HAP-1 (cell line): ENCODE data around the gene ARPC1B.
"Not testable (repeated sequence)": the region's sequence is repeated elsewhere in the genome, so short reads cannot be mapped to it uniquely, and the experiment has no call there.

Experiments
- DNase-seq, 2 experiments: peaks; one replicate each; pipeline ENCODE4 v3.0.0-alpha.2; 2016 to 2020; ENCODE audit warnings: low spot score in 2 of 2
- H3K27me3 ChIP-seq: fragments of 250-450 bp; sonication (Bioruptor Pico); 2 replicates; pipeline ENCODE4 v1.5.1; 2020; ENCODE audit warnings: low read depth, mild to moderate bottlenecking, moderate library complexity
- H3K36me3 ChIP-seq: fragments of 250-450 bp; sonication (Bioruptor Pico); replicated peaks from 2 replicates; pipeline ENCODE4 v1.5.1; 2020; ENCODE audit warnings: mild to moderate bottlenecking
- H3K4me1 ChIP-seq: fragments of 250-450 bp; sonication (Bioruptor Pico); 2 replicates; pipeline ENCODE4 v1.5.1; 2020; ENCODE audit warnings: mild to moderate bottlenecking
- H3K4me3 ChIP-seq: fragments of 250-450 bp; sonication (Bioruptor Pico); 2 replicates; pipeline ENCODE4 v1.5.1; 2020; ENCODE audit warnings: mild to moderate bottlenecking, moderate library complexity
- H3K9me3 ChIP-seq: fragments of 250-450 bp; sonication (Bioruptor Pico); 2 replicates; pipeline ENCODE4 v1.5.1; 2020; ENCODE audit warnings: mild to moderate bottlenecking, moderate library complexity
- in situ Hi-C: fragments of 300-500 bp; cut with MboI; formaldehyde crosslinking; loops from 3 replicates; pipeline ENCODE4 v1.14.3; 2020; ENCODE audit warnings: low sequenced_read_pairs, inconsistent platforms, mixed read lengths

ARPC1B gene

GRCh38 chr7:99399597-99399996 is 25.1 kb downstream of the ARPC1B start:
- H3K4me1 ChIP-seq, result no peaks in the 10 kb centered on the region
- H3K4me3 ChIP-seq, result no peak overlapping the region
- no peaks in the 10 kb centered on the region for H3K27me3 ChIP-seq
- no peaks in the 10 kb centered on the region for H3K9me3 ChIP-seq
- peaks cover 92% of the 10 kb centered on the region for H3K36me3 ChIP-seq
- DNase-seq, result no peak
- in situ Hi-C loops, result no loop called here

GRCh38 chr7:99402854-99403253 is 28.3 kb downstream of the ARPC1B start:
- Histone ChIP-seq H3K27me3 (no peaks in the 10 kb centered on the region), H3K9me3 (no peaks in the 10 kb centered on the region), H3K4me3 (no peak overlapping the region), H3K36me3 (peaks cover 66% of the 10 kb centered on the region), H3K4me1 (peaks cover 7% of the 10 kb centered on the region)
- no peak for DNase-seq
- in situ Hi-C loops, result no loop called here

- Histone ChIP-seq H3K4me1 (peaks cover 7% of the 10 kb centered on the region), H3K4me3 (no peak overlapping the region), H3K27me3 (no peaks in the 10 kb centered on the region), H3K9me3 (no peaks in the 10 kb centered on the region), H3K36me3 (peaks cover 59% of the 10 kb centered on the region)
- DNase-seq, result no peak
- in situ Hi-C loops, result no loop called here
Measured at GRCh38 chr7:99403764-99404163, 29.2 kb downstream of the ARPC1B start.

GRCh38 chr7:99404235-99404976 is 29.9 kb downstream of the ARPC1B start:
- no peak for DNase-seq
- peaks cover 7% of the 10 kb centered on the region for H3K4me1 ChIP-seq
- no peaks in the 10 kb centered on the region for H3K27me3 ChIP-seq
- H3K4me3 ChIP-seq, result no peak overlapping the region
- H3K9me3 ChIP-seq, result no peaks in the 10 kb centered on the region
- H3K36me3 ChIP-seq, result peaks cover 52% of the 10 kb centered on the region
- in situ Hi-C loops, result no loop called here

- no peaks in the 10 kb centered on the region for H3K9me3 ChIP-seq
- in situ Hi-C loops, result no loop called here
- no peak overlapping the region for H3K4me3 ChIP-seq
- peaks cover 49% of the 10 kb centered on the region for H3K36me3 ChIP-seq
- peaks cover 10% of the 10 kb centered on the region for H3K4me1 ChIP-seq
- no peaks in the 10 kb centered on the region for H3K27me3 ChIP-seq
- DNase-seq, result no peak
Measured at GRCh38 chr7:99404977-99405320, 30.4 kb downstream of the ARPC1B start.

GRCh38 chr7:99406557-99406956 is 32.0 kb downstream of the ARPC1B start:
- peaks cover 47% of the 10 kb centered on the region for H3K36me3 ChIP-seq
- in situ Hi-C loops, result no loop called here
- H3K9me3 ChIP-seq, result no peaks in the 10 kb centered on the region
- H3K4me1 ChIP-seq, result peaks cover 12% of the 10 kb centered on the region
- no peak for DNase-seq
- no peaks in the 10 kb centered on the region for H3K27me3 ChIP-seq
- H3K4me3 ChIP-seq, result peak overlapping the region; percentile 97

GRCh38 chr7:99407872-99408378 is 33.4 kb downstream of the ARPC1B start:
- peak; percentile 32 to 42 for DNase-seq
- no peaks in the 10 kb centered on the region for H3K9me3 ChIP-seq
- in situ Hi-C loops, result no loop called here
- H3K27me3 ChIP-seq, result no peaks in the 10 kb centered on the region
- peaks cover 12% of the 10 kb centered on the region for H3K4me1 ChIP-seq
- H3K4me3 ChIP-seq, result peak overlapping the region; percentile 97
- peaks cover 46% of the 10 kb centered on the region for H3K36me3 ChIP-seq

- in situ Hi-C loops, result no loop called here
- Histone ChIP-seq H3K4me3 (peak within 1 kb of the TSS; percentile 97), H3K36me3 (peaks cover 45% of the 10 kb centered on the region), H3K27me3 (no peaks in the 10 kb centered on the region), H3K4me1 (peaks cover 12% of the 10 kb centered on the region), H3K9me3 (no peaks in the 10 kb centered on the region)
- peak; percentile 93 to 94 for DNase-seq
Measured at GRCh38 chr7:99408379-99409191, 34.1 kb downstream of the ARPC1B start, which contains the start of the genes BUD31 and PDAP1. Gene BUD31, plus strand, starts transcription at chr7:99408969. Its CDS starts 2,124 bp downstream, at chr7:99411093. Gene PDAP1, minus strand, starts transcription at chr7:99408597. Its CDS starts 49 bp downstream, at chr7:99408548.

- Histone ChIP-seq H3K9me3 (no peaks in the 10 kb centered on the region), H3K4me3 (peak overlapping the region; percentile 97), H3K36me3 (peaks cover 40% of the 10 kb centered on the region), H3K4me1 (peaks cover 12% of the 10 kb centered on the region), H3K27me3 (no peaks in the 10 kb centered on the region)
- in situ Hi-C loops, result no loop called here
- DNase-seq, result no peak
Measured at GRCh38 chr7:99409192-99409572, 34.7 kb downstream of the ARPC1B start.

- Histone ChIP-seq H3K9me3 (no peaks in the 10 kb centered on the region), H3K36me3 (peaks cover 40% of the 10 kb centered on the region), H3K4me1 (peaks cover 12% of the 10 kb centered on the region), H3K27me3 (no peaks in the 10 kb centered on the region), H3K4me3 (peak overlapping the region; percentile 97)
- in situ Hi-C loops, result no loop called here
- DNase-seq, result no peak
Measured at GRCh38 chr7:99409806-99410205, 35.3 kb downstream of the ARPC1B start.

- in situ Hi-C loops, result no loop called here
- no peak overlapping the region for H3K4me3 ChIP-seq
- no peaks in the 10 kb centered on the region for H3K9me3 ChIP-seq
- no peaks in the 10 kb centered on the region for H3K27me3 ChIP-seq
- peaks cover 12% of the 10 kb centered on the region for H3K4me1 ChIP-seq
- no peak for DNase-seq
- H3K36me3 ChIP-seq, result peaks cover 47% of the 10 kb centered on the region
Measured at GRCh38 chr7:99410635-99411034, 36.1 kb downstream of the ARPC1B start.

GRCh38 chr7:99415513-99416127 is 41.1 kb downstream of the ARPC1B start:
- peak; percentile 31 to 75 for DNase-seq
- peaks cover 85% of the 10 kb centered on the region for H3K36me3 ChIP-seq
- H3K27me3 ChIP-seq, H3K4me1 ChIP-seq, H3K4me3 ChIP-seq, in situ Hi-C loops, H3K9me3 ChIP-seq: not testable (repeated sequence)

- Histone ChIP-seq H3K4me3 (no peak overlapping the region), H3K4me1 (no peaks in the 10 kb centered on the region), H3K9me3 (no peaks in the 10 kb centered on the region), H3K36me3 (peaks cover 72% of the 10 kb centered on the region), H3K27me3 (no peaks in the 10 kb centered on the region)
- in situ Hi-C loops, result no loop called here
- no peak for DNase-seq
Measured at GRCh38 chr7:99418260-99418659, 43.7 kb downstream of the ARPC1B start.
